Mesenchymal stem cell (in vitro differentiated cells and primary cell): ENCODE data around the gene SLC17A3.

Source experiments
- DNase-seq: peaks from one replicate; pipeline ENCODE4 v3.0.0-alpha.2; 2013
- H2AFZ ChIP-seq: one replicate; pipeline ENCODE4 v1.6.1; 2013; ENCODE audit warnings: low read depth, mild to moderate bottlenecking, control low read depth, inconsistent platforms, low read length, moderate library complexity
- H2AK5ac ChIP-seq: 2 replicates; pipeline ENCODE4 v1.6.1; 2013; ENCODE audit warnings: low read length, moderate library complexity, mild to moderate bottlenecking, inconsistent platforms; ENCODE audit not compliant: severe bottlenecking
- H2BK120ac ChIP-seq: one replicate; pipeline ENCODE4 v1.6.1; 2013; ENCODE audit warnings: low read depth, mild to moderate bottlenecking, inconsistent platforms, low read length, moderate library complexity
- H2BK12ac ChIP-seq, 2 experiments: one replicate each; pipeline ENCODE4 v1.6.1; 2013; ENCODE audit warnings: inconsistent platforms in 2 of 2, low read length in 2 of 2, mild to moderate bottlenecking in 2 of 2, moderate library complexity in 2 of 2, control low read depth in 1 of 2
- H2BK15ac ChIP-seq: one replicate; pipeline ENCODE4 v1.6.1; 2013; ENCODE audit warnings: mild to moderate bottlenecking, low read depth, inconsistent platforms; ENCODE audit not compliant: poor library complexity, severe bottlenecking
- H2BK5ac ChIP-seq: 2 replicates; pipeline ENCODE4 v1.6.1; 2013; ENCODE audit warnings: low read depth, mild to moderate bottlenecking, low read length, control low read depth, inconsistent platforms; ENCODE audit not compliant: poor library complexity, severe bottlenecking
- H3K14ac ChIP-seq, 2 experiments: one replicate each; pipeline ENCODE4 v1.6.1; 2013; ENCODE audit warnings: inconsistent platforms in 2 of 2, low read length in 2 of 2, control low read depth in 1 of 2, mild to moderate bottlenecking in 1 of 2, moderate library complexity in 1 of 2
- H3K18ac ChIP-seq, 2 experiments: one replicate each; pipeline ENCODE4 v1.6.1; 2013; ENCODE audit warnings: inconsistent platforms in 2 of 2, low read length in 2 of 2, control low read depth in 1 of 2, low read depth in 1 of 2, mild to moderate bottlenecking in 1 of 2
- H3K23ac ChIP-seq, 2 experiments: one replicate each; pipeline ENCODE4 v1.6.1; 2013; ENCODE audit warnings: inconsistent platforms in 2 of 2, low read length in 2 of 2, mild to moderate bottlenecking in 2 of 2, moderate library complexity in 2 of 2, control low read depth in 1 of 2
- H3K27ac ChIP-seq: 2 replicates; pipeline ENCODE4 v1.5.1; 2013; ENCODE audit warnings: mild to moderate bottlenecking, moderate library complexity, low read length, control low read depth, inconsistent platforms; ENCODE audit not compliant: poor library complexity, severe bottlenecking
- H3K27me3 ChIP-seq, 2 experiments: 2 replicates each; pipeline versions ENCODE4 v1.6.1 to v1.7.0; 2013; ENCODE audit warnings: low read length in 2 of 2, mild to moderate bottlenecking in 2 of 2, moderate library complexity in 2 of 2, control low read depth in 1 of 2, inconsistent platforms in 1 of 2; ENCODE audit not compliant: control insufficient read depth in 1 of 2, insufficient read depth in 1 of 2
- H3K36me3 ChIP-seq, 2 experiments: 2 replicates each; pipeline versions ENCODE4 v1.6.1 to v1.7.0; 2013; ENCODE audit warnings: low read length in 2 of 2, control low read depth in 1 of 2, inconsistent platforms in 1 of 2, low read depth in 1 of 2, mild to moderate bottlenecking in 1 of 2; ENCODE audit not compliant: insufficient read depth in 2 of 2, control insufficient read depth in 1 of 2
- H3K4ac ChIP-seq, 2 experiments: one replicate each; pipeline ENCODE4 v1.6.1; 2013; ENCODE audit warnings: inconsistent platforms in 2 of 2, low read length in 2 of 2, mild to moderate bottlenecking in 2 of 2, moderate library complexity in 2 of 2, control low read depth in 1 of 2, low read depth in 1 of 2
- H3K4me1 ChIP-seq: 2 replicates; pipeline ENCODE4 v1.6.1; 2013; ENCODE audit warnings: low read depth, low read length, control low read depth; ENCODE audit not compliant: control insufficient read depth, insufficient read depth
- H3K4me2 ChIP-seq: 2 replicates; pipeline ENCODE4 v1.6.1; 2013; ENCODE audit warnings: low read length, mild to moderate bottlenecking, inconsistent platforms; ENCODE audit not compliant: poor library complexity, severe bottlenecking
- H3K4me3 ChIP-seq, 2 experiments: 2 replicates each; pipeline versions ENCODE4 v1.5.1 to v1.7.0; 2013; ENCODE audit warnings: low read length in 2 of 2, mild to moderate bottlenecking in 2 of 2, control low read depth in 1 of 2, low read depth in 1 of 2; ENCODE audit not compliant: insufficient read depth in 1 of 2
- H3K79me1 ChIP-seq: replicated peaks from 2 replicates; pipeline ENCODE4 v1.6.1; 2013; ENCODE audit warnings: mild to moderate bottlenecking, control low read depth, low read length, inconsistent platforms; ENCODE audit not compliant: poor library complexity, severe bottlenecking
- H3K9ac ChIP-seq: 2 replicates; pipeline ENCODE4 v1.7.0; 2013; ENCODE audit warnings: mild to moderate bottlenecking, low read length, moderate library complexity
- H3K9me3 ChIP-seq: 2 replicates; pipeline ENCODE4 v1.7.0; 2013; ENCODE audit warnings: mild to moderate bottlenecking, low read length; ENCODE audit not compliant: control insufficient read depth
- H4K8ac ChIP-seq: one replicate; pipeline ENCODE4 v1.6.1; 2013; ENCODE audit warnings: inconsistent platforms, mild to moderate bottlenecking, low read length, moderate library complexity
- H4K91ac ChIP-seq: one replicate; pipeline ENCODE4 v1.6.1; 2013; ENCODE audit warnings: mild to moderate bottlenecking, low read length, inconsistent platforms
- WGBS: methylation state at CpG from one replicate; pipeline ENCODE4 v1.1.7; 2013; ENCODE audit warnings: mixed read lengths; 5-methylcytosine and 5-hydroxymethylcytosine counted together

SLC17A3 gene

GRCh38 chr6:25862199-25862598 lies 11.8 kb downstream of the SLC17A3 start:
- no peak overlapping the region for H2AK5ac ChIP-seq
- H3K36me3 ChIP-seq: no peaks in the 10 kb centered on the region
- no peak overlapping the region for H4K91ac ChIP-seq
- H3K27ac ChIP-seq: no peak overlapping the region
- no peak for DNase-seq
- no peak overlapping the region for H3K4me3 ChIP-seq
- H3K23ac ChIP-seq: no peak overlapping the region
- no peak overlapping the region for H2BK120ac ChIP-seq
- peaks cover 0 to 40% of the 10 kb centered on the region in 2 experiments for H3K27me3 ChIP-seq
- no peaks in the 10 kb centered on the region for H3K9me3 ChIP-seq
- H3K4me1 ChIP-seq: peaks cover 2% of the 10 kb centered on the region
- H3K9ac ChIP-seq: no peak overlapping the region
- no peak overlapping the region for H2BK15ac ChIP-seq
- H4K8ac ChIP-seq: no peak overlapping the region
- no peak overlapping the region for H3K4ac ChIP-seq
- WGBS: no CpG with 5 or more reads among the region's 4 CpGs
- H2BK5ac ChIP-seq: no peak overlapping the region
- no peak overlapping the region for H3K4me2 ChIP-seq
- H2BK12ac ChIP-seq: no peak overlapping the region
- H2AFZ ChIP-seq: no peak overlapping the region
- H3K14ac ChIP-seq: no peak overlapping the region
- no peak overlapping the region for H3K18ac ChIP-seq
- H3K79me1 ChIP-seq: no peaks in the 10 kb centered on the region

DNA sequence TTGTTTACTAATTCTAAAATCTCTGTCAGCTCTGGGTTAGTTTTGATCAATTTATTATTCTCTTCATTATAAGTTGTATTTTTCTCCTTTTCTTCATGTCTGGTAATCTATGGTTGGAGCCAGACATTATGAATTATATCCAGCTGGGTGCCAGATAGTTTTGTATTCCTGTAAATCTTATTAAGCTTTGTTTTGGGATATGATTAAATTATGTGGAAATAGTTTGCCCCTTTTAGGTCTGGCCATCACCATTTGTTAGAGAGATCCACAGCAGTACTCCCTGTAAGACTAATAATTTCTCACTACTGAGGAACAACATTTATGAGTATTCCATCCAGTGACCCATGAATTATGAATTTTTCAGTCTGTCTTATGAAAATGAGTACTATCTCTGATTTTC lies 21.3 kb downstream of the SLC17A3 start:
- Histone ChIP-seq H3K18ac (no peak overlapping the region), H3K4me1 (no peaks in the 10 kb centered on the region), H3K14ac (no peak overlapping the region), H3K9me3 (no peaks in the 10 kb centered on the region), H2AFZ (no peak overlapping the region), H4K91ac (no peak overlapping the region), H3K23ac (no peak overlapping the region), H3K4me3 (no peak overlapping the region), H3K79me1 (no peaks in the 10 kb centered on the region), H4K8ac (no peak overlapping the region), H2BK120ac (no peak overlapping the region), H2AK5ac (no peak overlapping the region), H2BK5ac (no peak overlapping the region), H2BK15ac (no peak overlapping the region), H3K9ac (no peak overlapping the region), H3K27me3 (no peaks in the 10 kb centered on the region), H3K4me2 (no peak overlapping the region), H2BK12ac (no peak overlapping the region), H3K36me3 (no peaks in the 10 kb centered on the region), H3K4ac (no peak overlapping the region), H3K27ac (no peak overlapping the region)
- DNase-seq: no peak

DNA sequence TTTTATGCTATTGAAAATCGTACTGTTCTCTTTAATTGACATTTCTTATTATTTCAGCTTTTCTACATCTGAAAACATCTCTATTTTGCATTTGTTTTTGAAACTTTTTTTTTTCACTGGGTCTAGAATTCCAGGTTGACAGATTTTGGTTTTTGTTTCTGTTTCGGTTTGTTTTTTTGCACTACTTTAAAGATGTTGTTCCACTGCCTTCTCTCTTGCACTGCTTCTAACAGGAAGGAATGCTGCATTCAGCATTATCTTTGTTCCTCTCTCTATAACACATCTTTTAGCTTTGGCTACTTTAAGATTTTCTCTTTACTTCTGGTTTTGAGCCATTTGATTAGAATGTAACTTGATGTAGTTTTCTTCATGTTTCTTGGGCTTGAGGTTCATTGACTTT lies 22.1 kb downstream of the SLC17A3 start:
- H3K9me3 ChIP-seq: no peaks in the 10 kb centered on the region
- H3K4me1 ChIP-seq: no peaks in the 10 kb centered on the region
- H2BK15ac ChIP-seq: no peak overlapping the region
- H2BK12ac ChIP-seq: no peak overlapping the region
- no peak overlapping the region for H3K14ac ChIP-seq
- H3K27ac ChIP-seq: no peak overlapping the region
- no peak overlapping the region for H2BK120ac ChIP-seq
- no peak overlapping the region for H2BK5ac ChIP-seq
- no peaks in the 10 kb centered on the region for H3K27me3 ChIP-seq
- H2AFZ ChIP-seq: no peak overlapping the region
- H4K91ac ChIP-seq: no peak overlapping the region
- H3K9ac ChIP-seq: no peak overlapping the region
- H3K18ac ChIP-seq: no peak overlapping the region
- H3K4me2 ChIP-seq: no peak overlapping the region
- H3K23ac ChIP-seq: no peak overlapping the region
- H3K36me3 ChIP-seq: no peaks in the 10 kb centered on the region
- WGBS: 100% methylated on average over 1 of the region's 2 CpGs
- no peak overlapping the region for H4K8ac ChIP-seq
- no peaks in the 10 kb centered on the region for H3K79me1 ChIP-seq
- H3K4me3 ChIP-seq: no peak overlapping the region
- DNase-seq: no peak
- no peak overlapping the region for H3K4ac ChIP-seq
- H2AK5ac ChIP-seq: no peak overlapping the region

GRCh38 chr6:25844518-25844917 lies 29.5 kb downstream of the SLC17A3 start:
- H3K27me3 ChIP-seq: no peaks in the 10 kb centered on the region
- DNase-seq: no peak
- H3K79me1 ChIP-seq: no peaks in the 10 kb centered on the region
- H3K18ac ChIP-seq: no peak overlapping the region
- no peak overlapping the region for H2BK5ac ChIP-seq
- H2AK5ac ChIP-seq: no peak overlapping the region
- no peak overlapping the region for H2BK12ac ChIP-seq
- no peak overlapping the region for H3K23ac ChIP-seq
- no peak overlapping the region for H3K14ac ChIP-seq
- WGBS: 75% methylated on average over 1 of the region's 2 CpGs
- H2AFZ ChIP-seq: no peak overlapping the region
- no peak overlapping the region for H4K91ac ChIP-seq
- no peak overlapping the region for H4K8ac ChIP-seq
- H2BK120ac ChIP-seq: no peak overlapping the region
- H3K9me3 ChIP-seq: peaks cover 5% of the 10 kb centered on the region
- H3K27ac ChIP-seq: no peak overlapping the region
- no peak overlapping the region for H3K9ac ChIP-seq
- no peaks in the 10 kb centered on the region for H3K4me1 ChIP-seq
- H3K4me2 ChIP-seq: no peak overlapping the region
- H3K4me3 ChIP-seq: no peak overlapping the region
- no peak overlapping the region for H3K4ac ChIP-seq
- H2BK15ac ChIP-seq: no peak overlapping the region
- no peaks in the 10 kb centered on the region for H3K36me3 ChIP-seq
